H1 (cell line): ENCODE data around the gene ARID1B. TPM values are rescaled to one million over a fixed set of nuclear protein-coding genes. Genes with fewer than 3 reads are reported as not detected.

Source experiments
- CTCF ChIA-PET: fragments of 300-600 bp; sonication (Branson Sonifier 250); formaldehyde crosslinking; loops from one replicate; lab custom pipeline; 2021; ENCODE audit not compliant: partially characterized antibody; lab: Charles Lee
- POLR2A ChIA-PET: fragments of 300-600 bp; sonication (Branson Sonifier 250); formaldehyde crosslinking; loops from one replicate; lab custom pipeline; 2021; ENCODE audit warnings: inconsistent platforms; ENCODE audit not compliant: partially characterized antibody; lab: Charles Lee
- DNase-seq, 2 experiments: peaks; one replicate each; pipeline versions ENCODE4 v3.0.0 to v3.0.0-alpha.2; 2010 to 2022; ENCODE audit warnings: low spot score in 2 of 2, low read depth in 1 of 2, mixed read lengths in 1 of 2
- FAIRE-seq: peaks from 2 replicates; lab custom pipeline; 2011; peaks lifted over from hg19 to GRCh38; lab: Jason Lieb, UNC
- H2AFZ ChIP-seq: 2 replicates; pipeline ENCODE4 v1.8.1; 2012; ENCODE audit warnings: low read length, inconsistent platforms
- H2AK5ac ChIP-seq: 2 replicates; pipeline ENCODE4 v1.6.1; 2013; ENCODE audit warnings: low read depth, low read length
- H2BK120ac ChIP-seq: replicated peaks from 2 replicates; pipeline ENCODE3; 2013; ENCODE audit warnings: low read depth, low read length, inconsistent platforms
- H2BK12ac ChIP-seq: 2 replicates; pipeline ENCODE4 v1.6.1; 2013; ENCODE audit warnings: low read depth, low read length
- H2BK15ac ChIP-seq: 2 replicates; pipeline ENCODE4 v1.6.1; 2013; ENCODE audit warnings: low read length
- H2BK20ac ChIP-seq: 2 replicates; pipeline ENCODE4 v1.6.1; 2013; ENCODE audit warnings: low read length
- H2BK5ac ChIP-seq: 2 replicates; pipeline ENCODE4 v1.6.1; 2013; ENCODE audit warnings: low read depth, low read length
- H3K14ac ChIP-seq: 2 replicates; pipeline ENCODE4 v1.6.1; 2013; ENCODE audit warnings: inconsistent platforms; ENCODE audit not compliant: insufficient read length
- H3K18ac ChIP-seq: 2 replicates; pipeline ENCODE4 v1.6.1; 2013; ENCODE audit warnings: low read length; ENCODE audit errors: extremely low read depth
- H3K23ac ChIP-seq: 2 replicates; pipeline ENCODE4 v1.6.1; 2013; ENCODE audit warnings: inconsistent platforms; ENCODE audit not compliant: insufficient read length
- H3K23me2 ChIP-seq: 2 replicates; pipeline ENCODE4 v1.6.1; 2013; ENCODE audit warnings: low read depth, low read length
- H3K27ac ChIP-seq: 2 replicates; pipeline ENCODE4 v1.6.1; 2011; ENCODE audit warnings: low read depth, low read length, inconsistent platforms
- H3K27me3 ChIP-seq, 4 experiments: replicated peaks in 1 of 4; 1 replicate in 1 of 4; 2 replicates in 3 of 4; pipeline versions ENCODE4 v1.6.1 to v1.8.1; 2011 to 2013; ENCODE audit warnings: low read length in 3 of 4, mild to moderate bottlenecking in 3 of 4, inconsistent platforms in 2 of 4, mixed read lengths in 2 of 4, moderate library complexity in 1 of 4; ENCODE audit not compliant: control insufficient read depth in 3 of 4, insufficient read depth in 3 of 4; ENCODE audit errors: extremely low read depth in 1 of 4
- H3K36me3 ChIP-seq, 4 experiments: 2 replicates each; pipeline versions ENCODE4 v1.6.1 to v1.8.1; 2011 to 2013; ENCODE audit warnings: mild to moderate bottlenecking in 4 of 4, low read length in 3 of 4, moderate library complexity in 2 of 4, control low read depth in 1 of 4, inconsistent platforms in 1 of 4; ENCODE audit not compliant: insufficient read depth in 4 of 4, control insufficient read depth in 2 of 4
- H3K4ac ChIP-seq: replicated peaks from 2 replicates; pipeline ENCODE3; 2013; ENCODE audit warnings: low read length, low read depth, mixed read lengths, inconsistent platforms; ENCODE audit not compliant: insufficient read length
- H3K4me1 ChIP-seq, 4 experiments: replicated peaks in 1 of 4; 1 replicate in 1 of 4; 2 replicates in 3 of 4; pipeline versions ENCODE4 v1.6.1 to v1.8.1; 2011 to 2013; ENCODE audit warnings: low read length in 3 of 4, inconsistent platforms in 2 of 4, mixed read lengths in 1 of 4; ENCODE audit not compliant: insufficient read depth in 4 of 4, control insufficient read depth in 3 of 4
- H3K4me2 ChIP-seq, 2 experiments: 2 replicates each; pipeline versions ENCODE4 v1.6.1 to v1.8.1; 2011 to 2013; ENCODE audit warnings: low read depth in 2 of 2, low read length in 2 of 2, control low read depth in 1 of 2, inconsistent platforms in 1 of 2, mild to moderate bottlenecking in 1 of 2; ENCODE audit not compliant: insufficient read depth in 1 of 2
- H3K4me3 ChIP-seq, 4 experiments: fragments of 200-600, 300-600 bp in 1 of 4; sonication (generic), shearing (Covaris generic), sonication (Bioruptor Twin) in 1 of 4; 2 replicates each; pipeline versions ENCODE4 v1.5.1 to v1.8.1; 2011 to 2016; ENCODE audit warnings: low read length in 4 of 4, low read depth in 3 of 4, control low read depth in 2 of 4, inconsistent platforms in 2 of 4, mild to moderate bottlenecking in 2 of 4, mixed read lengths in 1 of 4, moderate library complexity in 1 of 4; ENCODE audit not compliant: insufficient read depth in 2 of 4; ENCODE audit errors: extremely low read depth in 1 of 4
- H3K56ac ChIP-seq: replicated peaks from 2 replicates; pipeline ENCODE3; 2013; ENCODE audit warnings: low read depth, mild to moderate bottlenecking, mixed read lengths, low read length, inconsistent platforms; ENCODE audit not compliant: insufficient read length
- H3K79me1 ChIP-seq: 2 replicates; pipeline ENCODE4 v1.6.1; 2013; ENCODE audit warnings: low read depth, low read length, control low read depth
- H3K79me2 ChIP-seq, 2 experiments: 2 replicates each; pipeline versions ENCODE4 v1.6.1 to v1.8.1; 2012 to 2013; ENCODE audit warnings: low read length in 2 of 2, mild to moderate bottlenecking in 2 of 2, inconsistent platforms in 1 of 2; ENCODE audit not compliant: insufficient read depth in 2 of 2, control insufficient read depth in 1 of 2
- H3K9ac ChIP-seq, 4 experiments: replicated peaks in 1 of 4; 1 replicate in 1 of 4; 2 replicates in 3 of 4; pipeline versions ENCODE4 v1.6.1 to v1.8.1; 2011 to 2013; ENCODE audit warnings: low read depth in 3 of 4, low read length in 3 of 4, control low read depth in 2 of 4, mild to moderate bottlenecking in 2 of 4, moderate library complexity in 2 of 4, inconsistent platforms in 1 of 4; ENCODE audit errors: extremely low read depth in 1 of 4
- H3K9me3 ChIP-seq, 2 experiments: 2 replicates each; pipeline versions ENCODE4 v1.6.1 to v1.8.1; 2012 to 2013; ENCODE audit warnings: mild to moderate bottlenecking in 2 of 2, moderate library complexity in 2 of 2, control low read depth in 1 of 2, inconsistent platforms in 1 of 2, low read depth in 1 of 2, low read length in 1 of 2, mixed read lengths in 1 of 2; ENCODE audit not compliant: insufficient read depth in 2 of 2
- H4K20me1 ChIP-seq, 2 experiments: replicated peaks in 1 of 2; 2 replicates each; pipeline versions ENCODE3 to v1.8.1; 2011 to 2013; ENCODE audit warnings: inconsistent platforms in 2 of 2, low read length in 2 of 2, mild to moderate bottlenecking in 1 of 2; ENCODE audit not compliant: insufficient read depth in 2 of 2, control insufficient read depth in 1 of 2
- H4K5ac ChIP-seq: 2 replicates; pipeline ENCODE4 v1.6.1; 2013; ENCODE audit warnings: low read length, low read depth, mixed read lengths, inconsistent platforms; ENCODE audit not compliant: insufficient read length
- H4K8ac ChIP-seq: 2 replicates; pipeline ENCODE4 v1.8.0; 2013; ENCODE audit warnings: mild to moderate bottlenecking, moderate library complexity, low read length, inconsistent platforms; ENCODE audit not compliant: insufficient read depth; ENCODE audit errors: extremely low read depth
- H4K91ac ChIP-seq: replicated peaks from 2 replicates; pipeline ENCODE3; 2013; ENCODE audit warnings: low read length, mixed read lengths, inconsistent platforms; ENCODE audit not compliant: insufficient read length
- ATF3 ChIP-seq: IDR thresholded peaks from 2 replicates; pipeline ENCODE4 v1.6.1; 2011; ENCODE audit warnings: low read depth, mild to moderate bottlenecking, low read length; ENCODE audit not compliant: insufficient read depth
- CTBP2 ChIP-seq: IDR thresholded peaks from 2 replicates; pipeline ENCODE4 v1.7.0; 2011; ENCODE audit warnings: borderline replicate concordance, mild to moderate bottlenecking, moderate library complexity, mixed read lengths, low read length; ENCODE audit not compliant: insufficient read depth, insufficient read length
- FOSL1 ChIP-seq: IDR thresholded peaks from 2 replicates; pipeline ENCODE4 v1.6.1; 2011; ENCODE audit warnings: mild to moderate bottlenecking, low read depth, low read length, moderate library complexity; ENCODE audit not compliant: insufficient read depth
- HDAC2 ChIP-seq, 2 experiments: fragments of 300-600 bp in 1 of 2; sonication (generic) in 1 of 2; IDR thresholded peaks; 2 replicates each; pipeline ENCODE4 v1.6.1; 2011 to 2012; ENCODE audit warnings: low read depth in 2 of 2, low read length in 2 of 2, mild to moderate bottlenecking in 2 of 2, moderate library complexity in 2 of 2, borderline replicate concordance in 1 of 2, inconsistent platforms in 1 of 2
- JUN ChIP-seq: IDR thresholded peaks from 2 replicates; pipeline ENCODE4 v1.6.1; 2011; ENCODE audit warnings: low read depth, mild to moderate bottlenecking, improper control_type of control experiment, low read length
- KDM4A ChIP-seq: IDR thresholded peaks from one replicate; pipeline ENCODE4 v1.7.1; 2012; ENCODE audit warnings: low read depth, mild to moderate bottlenecking, moderate library complexity, low read length, inconsistent platforms; ENCODE audit not compliant: severe bottlenecking
- POLR2AphosphoS5 ChIP-seq: IDR thresholded peaks from 2 replicates; pipeline ENCODE4 v1.6.1; 2011; ENCODE audit warnings: low read depth, low read length
- RXRA ChIP-seq: IDR thresholded peaks from 2 replicates; pipeline ENCODE4 v1.6.1; 2011; ENCODE audit warnings: low read depth, mild to moderate bottlenecking, low read length, moderate library complexity; ENCODE audit not compliant: insufficient read depth
- SIRT6 ChIP-seq: IDR thresholded peaks from one replicate; pipeline ENCODE4 v1.7.1; 2012; ENCODE audit warnings: low read length, inconsistent platforms
- SP4 ChIP-seq: IDR thresholded peaks from 2 replicates; pipeline ENCODE4 v1.6.1; 2012; ENCODE audit warnings: low read length, inconsistent platforms
- SUZ12 ChIP-seq: fragments of 200-600 bp; sonication (generic); IDR thresholded peaks from 2 replicates; pipeline ENCODE4 v1.6.1; 2012; ENCODE audit warnings: mild to moderate bottlenecking, inconsistent platforms, low read length, moderate library complexity, mixed read lengths
- TAF1 ChIP-seq: IDR thresholded peaks from 2 replicates; pipeline ENCODE4 v1.6.1; 2011; ENCODE audit warnings: mild to moderate bottlenecking, low read depth, low read length
- WGBS, 2 experiments: shearing (Covaris generic) in 1 of 2; methylation state at CpG; one replicate each; pipeline versions ENCODE4 v1.1.6 to v1.1.7; 2013 to 2015; ENCODE audit warnings: low lambda C conversion rate in 2 of 2, mixed read lengths in 2 of 2, inconsistent platforms in 1 of 2, low coverage in 1 of 2, missing lambda C conversion rate in 1 of 2; ENCODE audit not compliant: insufficient replicate concordance in 2 of 2, insufficient coverage in 1 of 2, insufficient read length in 1 of 2; ENCODE audit errors: extremely low coverage in 1 of 2, missing lambda C conversion rate in 1 of 2; 5-methylcytosine and 5-hydroxymethylcytosine counted together
- polyA plus RNA-seq, 7 experiments: library from polyadenylated mRNA; depleted of rRNA in 3 of 7; stranded (reverse) in 5 of 7; unstranded in 2 of 7; fragments of >200 nt in 5 of 7; fragments of 200-250 nt in 2 of 7; gene quantifications; 1 replicate in 5 of 7; 2 replicates in 1 of 7; 4 replicates in 1 of 7; pipeline versions ENCODE4 v1.2.1 to v1.2.3, GENCODE V29; 2011 to 2013; ENCODE audit warnings: missing spikeins in 2 of 7, mixed read lengths in 2 of 7
- total RNA-seq: library from RNA; stranded (reverse); fragmentation: NEBNext Ultra II Directional; extraction: Animal tissue kit (Norgen Biotek cat#: 25700); gene quantifications from 2 replicates; pipeline ENCODE4 v1.2.1, GENCODE V29; 2021

The ARID1B gene
- total and polyA plus RNA-seq, 2 of the 8 experiments (the other 6 are each of a cell fraction or from before 2014, with no cell fraction given): 24.3 to 70.3 TPM

GRCh38 chr6:157087974-157088373, 310.8 kb downstream of the ARID1B start:
- Histone ChIP-seq H2BK120ac (no peak overlapping the region), H3K4ac (no peak overlapping the region), H3K27ac (no peak overlapping the region), H3K9me3 (no peaks in the 10 kb centered on the region), H2BK20ac (no peak overlapping the region), H3K56ac (no peak overlapping the region), H3K36me3 (peaks cover 0 to 11% (median 2%) of the 10 kb centered on the region in 4 experiments; a peak in 2 of 8 replicates), H3K79me2 (peaks cover 0 to 3% of the 10 kb centered on the region in 2 experiments; a peak in 1 of 4 replicates), H4K8ac (no peak overlapping the region), H3K23ac (no peak overlapping the region), H3K4me2 (no peak overlapping the region; a peak in 1 of 4 replicates), H4K20me1 (peaks cover 0 to 3% of the 10 kb centered on the region in 2 experiments), H3K9ac (no peak overlapping the region), H2BK15ac (no peak overlapping the region), H3K79me1 (no peaks in the 10 kb centered on the region; the same call in 1 of the 2 replicates), H4K5ac (no peak overlapping the region), H3K14ac (no peak overlapping the region), H3K4me3 (no peak overlapping the region), H3K18ac (no peak overlapping the region), H2AK5ac (no peak overlapping the region; the same call in 1 of the 2 replicates), H3K4me1 (peaks cover 9 to 28% (median 26%) of the 10 kb centered on the region in 4 experiments), H2BK12ac (no peak overlapping the region; the same call in 1 of the 2 replicates), H3K23me2 (no peaks in the 10 kb centered on the region), H4K91ac (no peak overlapping the region), H3K27me3 (no peaks in the 10 kb centered on the region), H2BK5ac (no peak overlapping the region), H2AFZ (no peak overlapping the region)
- FAIRE-seq (no peak), DNase-seq (no peak)
- POLR2A ChIA-PET: interaction anchor here (1.5 kb wide), 1 partner anchor 68 kb away, joined by 7 read pairs; no protein-coding TSS in a partner anchor
- WGBS, 2 experiments: 79% methylated on average over 2 of the region's 2 CpGs; no CpG with 5 or more reads in 1 of the 2 experiments
- CTCF ChIA-PET: interaction anchor here (1.2 to 1.6 kb wide), 3 partner anchors 42 to 292 kb away, joined by 3 to 5 read pairs (median 3); no protein-coding TSS in a partner anchor
- no peak for TF ChIP-seq POLR2AphosphoS5
- no peak for TF ChIP-seq TAF1
- TF ChIP-seq ATF3: no peak
- no peak for TF ChIP-seq CTBP2
- no peak for TF ChIP-seq KDM4A
- no peak for TF ChIP-seq JUN
- TF ChIP-seq RXRA: no peak
- TF ChIP-seq SIRT6: no peak
- no peak for TF ChIP-seq HDAC2 (IDR thresholded peaks at IDR 0.05; ENCODE audit: borderline replicate concordance in 1 of 2, low read depth in 2 of 2, low read length in 2 of 2)
- no peak for TF ChIP-seq SUZ12
- no peak for TF ChIP-seq SP4
- no peak for TF ChIP-seq FOSL1
